GM12801 (cell line): ENCODE measurements around the gene FAT3.

Experiments
- CTCF ChIP-seq: IDR thresholded peaks from one replicate; pipeline ENCODE4 v1.5.1; 2011; ENCODE audit warnings: control low read depth; ENCODE audit not compliant: insufficient read length; ENCODE audit errors: extremely low read depth

The FAT3 gene

GRCh38 chr11:92199991-92200390 lies 24.6 kb upstream of the FAT3 start:
- TF ChIP-seq CTCF: no peak

GRCh38 chr11:92204731-92205130 lies 19.9 kb upstream of the FAT3 start:
- no peak for TF ChIP-seq CTCF

GRCh38 chr11:92206441-92206840 lies 18.2 kb upstream of the FAT3 start:
- TF ChIP-seq CTCF: no peak

- TF ChIP-seq CTCF: no peak
These were observed 12.9 kb upstream of the FAT3 start for GRCh38 chr11:92211576-92212167.

GRCh38 chr11:92212530-92212929 lies 12.1 kb upstream of the FAT3 start:
- TF ChIP-seq CTCF: no peak

GRCh38 chr11:92216789-92217188 lies 7.8 kb upstream of the FAT3 start:
- TF ChIP-seq CTCF: no peak

- TF ChIP-seq CTCF: no peak
These were observed 5.1 kb upstream of the FAT3 start for GRCh38 chr11:92219476-92219875.

GRCh38 chr11:92222701-92223100 lies 1.9 kb upstream of the FAT3 start:
- TF ChIP-seq CTCF: no peak
